ENCODE results near the gene GALP. TPM values are rescaled to one million over a fixed set of nuclear protein-coding genes. Genes with fewer than 3 reads are reported as not detected.
"Not testable (repeated sequence)": the region's sequence is repeated elsewhere in the genome, so short reads cannot be mapped to it uniquely, and the experiment has no call there.

The GALP gene
- not detected in 2 replicates for total RNA-seq

- intact Hi-C loops (cut with micrococcal nuclease) = not testable (repeated sequence)
Observed at GRCh38 chr19:56175861-56176307, at the start of gene GALP. Gene GALP, plus strand, starts transcription at chr19:56176008. Its CDS starts 1,101 bp downstream, at chr19:56177109.

GRCh38 chr19:56126983-56127780 lies 48.6 kb upstream of the GALP start:
- intact Hi-C loops (cut with micrococcal nuclease) = no loop called here

GRCh38 chr19:56130006-56130405 lies 45.8 kb upstream of the GALP start:
- intact Hi-C loops (cut with micrococcal nuclease) = no loop called here

- intact Hi-C loops (cut with micrococcal nuclease) = no loop called here
Observed at GRCh38 chr19:56131651-56132050, 44.2 kb upstream of the GALP start.

- intact Hi-C loops (cut with micrococcal nuclease) = no loop called here
Observed at GRCh38 chr19:56132316-56132822, 43.4 kb upstream of the GALP start.

- intact Hi-C loops (cut with micrococcal nuclease) = no loop called here
Observed at GRCh38 chr19:56133858-56134653, 41.8 kb upstream of the GALP start.

GRCh38 chr19:56134654-56134921 lies 41.2 kb upstream of the GALP start:
- intact Hi-C loops (cut with micrococcal nuclease) = no loop called here

- intact Hi-C loops (cut with micrococcal nuclease) = no loop called here
Observed at GRCh38 chr19:56136362-56136761, 39.4 kb upstream of the GALP start.

- intact Hi-C loops (cut with micrococcal nuclease) = no loop called here
Observed at GRCh38 chr19:56137405-56137804, 38.4 kb upstream of the GALP start.

- intact Hi-C loops (cut with micrococcal nuclease) = no loop called here
Observed at GRCh38 chr19:56138069-56138468, 37.7 kb upstream of the GALP start.

GRCh38 chr19:56139847-56140582 lies 35.8 kb upstream of the GALP start:
- intact Hi-C loops (cut with micrococcal nuclease) = loop anchor here (1.0 to 5.0 kb wide), 3 partner anchors 33 to 1023 kb away; partner anchors contain the start of genes PPP1R12C and ZNF583

GRCh38 chr19:56140583-56141416 lies 35.0 kb upstream of the GALP start, which contains the start of gene ZNF444:
Gene ZNF444, plus strand, starts transcription at chr19:56141287. Its CDS starts 5,625 bp downstream, at chr19:56146912.
- intact Hi-C loops (cut with micrococcal nuclease) = loop anchor here (1.0 to 5.0 kb wide), 8 partner anchors 19 to 1023 kb away; partner anchors contain the start of genes EPN1, PPP1R12C, ZNF583 and ZNF628

- intact Hi-C loops (cut with micrococcal nuclease) = loop anchor here (1.0 to 5.0 kb wide), 7 partner anchors 20 to 665 kb away; partner anchors contain the start of genes EPN1, ZNF583, ZNF628 and ZNF787
Observed at GRCh38 chr19:56141417-56141993, 34.3 kb upstream of the GALP start.

- intact Hi-C loops (cut with micrococcal nuclease) = loop anchor here (5.0 kb wide), 2 partner anchors 35 to 260 kb away; partner anchors contain the start of gene ZNF583
Observed at GRCh38 chr19:56142087-56142787, 33.6 kb upstream of the GALP start.

GRCh38 chr19:56142897-56143434 lies 32.8 kb upstream of the GALP start:
- intact Hi-C loops (cut with micrococcal nuclease) = loop anchor here (5.0 kb wide), 2 partner anchors 36 to 259 kb away; partner anchors contain the start of gene ZNF583

GRCh38 chr19:56144376-56144775 lies 31.4 kb upstream of the GALP start:
- intact Hi-C loops (cut with micrococcal nuclease) = loop anchor here (5.0 kb wide), 2 partner anchors 37 to 258 kb away; partner anchors contain the start of gene ZNF583

- intact Hi-C loops (cut with micrococcal nuclease) = loop anchor here (5.0 kb wide), 2 partner anchors 38 to 257 kb away; partner anchors contain the start of gene ZNF583
Observed at GRCh38 chr19:56144831-56145230, 31.0 kb upstream of the GALP start.

GRCh38 chr19:56145698-56146097 lies 30.1 kb upstream of the GALP start:
- intact Hi-C loops (cut with micrococcal nuclease) = no loop called here

GRCh38 chr19:56146904-56147303 lies 28.9 kb upstream of the GALP start:
- intact Hi-C loops (cut with micrococcal nuclease) = no loop called here

All from T-helper 2 cell treated with Interferon-gamma antibody and Interleukin-4, amounts not matched to agents 100 ng/mL and 5 ng/mL, for 36 hours (primary cell).